Stimulated activated CD8-positive, alpha-beta memory T cell treated with anti-CD3 and anti-CD28 coated beads, Interleukin-2, amount 100 ng/mL, for 1 hour (primary cell): ENCODE results near the gene EXOC2.

Experiments
- DNase-seq, 2 donors: peaks; one replicate each; pipeline ENCODE4 v3.0.0-alpha.2; 2020; ENCODE audit warnings: low read depth in 2 of 2

The EXOC2 gene

GRCh38 chr6:446418-447366 lies 246.2 kb downstream of the EXOC2 start:
- peak; percentile 77 to 82 for DNase-seq

GRCh38 chr6:445571-446417 lies 247.1 kb downstream of the EXOC2 start:
- no peak for DNase-seq

- DNase-seq: no peak
Measured at GRCh38 chr6:444653-445275, 248.2 kb downstream of the EXOC2 start.

GRCh38 chr6:443621-444159 lies 249.2 kb downstream of the EXOC2 start:
- no peak for DNase-seq

- DNase-seq: no peak
Measured at GRCh38 chr6:441126-441920, 251.6 kb downstream of the EXOC2 start.

DNA sequence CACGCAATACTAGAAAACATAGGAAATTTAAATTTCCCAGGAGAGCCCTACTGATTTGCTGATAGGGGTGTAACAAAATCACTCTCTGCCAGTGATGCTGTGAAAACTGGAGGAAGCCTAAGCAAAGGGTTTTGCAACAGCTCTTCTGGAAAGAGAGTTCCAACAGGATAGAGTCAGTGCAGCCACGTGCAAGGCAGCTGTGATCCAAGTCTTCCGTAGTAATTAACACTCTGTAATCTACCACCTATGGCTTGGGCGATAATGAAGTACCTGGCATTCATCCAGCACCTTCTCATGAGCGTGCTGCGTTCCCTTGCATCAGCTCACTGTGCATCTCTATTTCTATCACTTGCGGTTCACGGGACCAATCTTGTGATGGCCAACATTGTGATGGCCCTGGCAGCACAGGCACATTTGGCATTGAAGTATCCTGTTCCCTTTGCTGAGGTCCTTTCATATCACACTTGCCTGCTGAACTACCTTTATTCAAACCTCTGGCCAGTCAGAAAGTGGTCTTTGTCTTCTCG lies 253.2 kb downstream of the EXOC2 start:
- no peak for DNase-seq

DNA sequence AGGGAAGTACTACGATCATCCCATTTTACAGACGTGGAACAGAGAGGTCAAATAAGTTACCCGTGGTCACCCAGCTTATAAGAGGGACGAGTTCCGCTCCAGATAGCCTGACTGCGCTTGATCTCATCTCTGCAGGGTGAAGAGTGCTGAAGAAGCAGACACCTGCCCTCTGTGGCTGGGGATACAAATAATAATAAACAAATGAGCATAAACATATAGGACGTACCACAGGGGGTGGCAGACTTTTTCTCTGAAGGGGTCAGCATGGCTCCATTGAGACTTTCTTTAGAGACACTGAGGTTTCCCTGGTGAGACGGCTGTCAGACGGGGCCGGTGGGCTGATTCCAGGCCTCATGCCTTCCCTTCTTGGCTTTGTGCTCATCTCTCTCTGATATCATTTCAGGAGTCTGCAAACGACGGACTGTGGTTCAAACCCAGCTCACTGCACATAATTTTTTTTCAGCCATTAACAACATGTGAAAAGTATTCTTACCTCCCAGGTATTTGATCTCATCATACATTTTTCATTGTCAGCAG lies 254.2 kb downstream of the EXOC2 start:
- DNase-seq: no peak

GRCh38 chr6:437037-437392 lies 255.9 kb downstream of the EXOC2 start:
- no peak for DNase-seq

DNA sequence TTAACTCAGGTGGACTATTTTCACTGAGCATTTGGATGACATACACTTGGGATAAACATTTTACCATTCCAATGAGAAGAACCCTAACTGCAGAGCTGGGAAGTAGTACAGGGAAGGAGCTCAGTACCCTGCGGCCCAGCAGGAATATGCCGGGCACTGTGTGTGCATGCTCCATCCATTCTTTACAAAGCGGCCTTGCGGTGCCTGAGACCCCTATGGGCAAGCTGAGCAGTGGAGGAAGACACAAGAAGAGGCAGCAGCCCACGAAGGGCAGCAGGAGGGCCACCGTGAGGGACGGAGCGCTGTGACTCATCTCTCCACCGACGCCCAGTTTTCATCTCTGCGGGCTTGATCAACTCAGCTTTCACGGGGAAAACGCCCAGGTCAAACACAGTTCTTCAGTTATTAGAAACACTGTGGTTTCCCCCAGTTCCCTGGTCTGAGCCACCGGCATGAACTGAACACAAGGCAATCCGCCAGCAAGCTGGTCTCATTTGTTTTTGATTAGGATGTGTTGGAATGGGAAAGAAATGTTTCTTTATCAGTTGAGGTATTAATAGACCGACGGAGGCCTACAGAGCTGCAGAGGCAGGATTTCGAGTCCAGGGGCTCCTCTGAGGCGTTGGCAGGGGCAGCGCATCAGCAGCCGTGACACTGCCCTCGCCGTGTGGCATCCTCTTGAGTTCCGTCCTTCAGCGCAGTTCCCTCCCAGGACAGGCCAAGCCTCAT lies 256.5 kb downstream of the EXOC2 start:
- DNase-seq: no peak

- no peak for DNase-seq
Measured at GRCh38 chr6:435441-436307, 257.3 kb downstream of the EXOC2 start.
